AG09319 (cell line): Measurements from ENCODE around the gene MRC2.

Experiments
- DNase-seq: peaks from one replicate; pipeline ENCODE4 v3.0.0-alpha.2; 2010; ENCODE audit warnings: low read depth; ENCODE audit errors: extremely low read depth
- CTCF ChIP-seq: IDR thresholded peaks from 2 replicates; pipeline ENCODE4 v1.5.1; 2011; ENCODE audit warnings: low read depth, mild to moderate bottlenecking, inconsistent platforms, low read length, moderate library complexity

The MRC2 gene

GRCh38 chr17:62629556-62630364 is 2.3 kb downstream of the MRC2 start:
- TF ChIP-seq CTCF, result no peak
- no peak for DNase-seq

GRCh38 chr17:62630365-62631085 is 3.1 kb downstream of the MRC2 start:
- no peak for DNase-seq
- TF ChIP-seq CTCF, result no peak

GRCh38 chr17:62631086-62631935 is 3.8 kb downstream of the MRC2 start:
- DNase-seq, result no peak
- no peak for TF ChIP-seq CTCF

- no peak for DNase-seq
- TF ChIP-seq CTCF, result no peak
These were observed 4.8 kb downstream of the MRC2 start for GRCh38 chr17:62631936-62632924.

GRCh38 chr17:62637809-62638208 is 10.3 kb downstream of the MRC2 start:
- TF ChIP-seq CTCF, result no peak
- no peak for DNase-seq

GRCh38 chr17:62641153-62641552 is 13.7 kb downstream of the MRC2 start:
- DNase-seq, result no peak
- no peak for TF ChIP-seq CTCF
